ENCODE data around the gene ENPP3. TPM values are rescaled to one million over a fixed set of nuclear protein-coding genes. Genes with fewer than 3 reads are reported as not detected.

ENPP3 gene
- total and polyA plus RNA-seq, 10 of the 15 experiments (the other 5 are each of a cell fraction or from before 2014, with no cell fraction given): 0.01 TPM; not detected in 9

DNA sequence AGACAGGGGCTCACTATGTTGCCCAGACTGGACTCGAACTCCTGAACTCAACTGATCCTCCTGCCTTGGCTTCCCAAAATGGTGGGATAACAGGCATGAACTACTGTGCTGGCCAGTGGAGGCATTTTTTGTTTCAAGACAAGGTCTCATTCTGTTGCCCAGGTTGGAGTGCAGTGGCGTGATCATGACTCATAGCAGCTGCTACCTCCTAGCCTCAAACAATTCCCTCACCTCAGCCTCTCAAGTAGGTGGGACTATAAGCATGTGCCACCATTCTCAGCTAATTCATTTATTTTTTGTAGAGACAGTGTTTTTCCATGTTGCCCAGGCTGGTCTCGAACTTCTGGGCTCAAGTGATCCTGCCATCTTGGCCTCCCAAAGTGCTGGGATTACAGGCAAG, 17.2 kb downstream of the ENPP3 start:
- no peak for DNase-seq (ENCODE audit: low read depth, low spot score)

More for the DNA sequence above, 17.2 kb downstream of the ENPP3 start:
- Histone ChIP-seq H3K36me3 (ENCODE audit: control insufficient read depth in 2 of 2, insufficient read depth in 2 of 2, low read length in 1 of 2) (no peaks in the 10 kb centered on the region), H3K27ac (ENCODE audit: control insufficient read depth, insufficient read depth) (no peak overlapping the region), H3K4me2 (ENCODE audit: control insufficient read depth, insufficient read depth) (no peak overlapping the region), H2AFZ (ENCODE audit: control insufficient read depth, low read depth, low read length) (no peak overlapping the region), H3K9me3 (replicated peaks; ENCODE audit: control insufficient read depth, insufficient read depth, low read length) (no peaks in the 10 kb centered on the region), H3K27me3 (replicated peaks in 1 of 2; ENCODE audit: control insufficient read depth in 2 of 2, insufficient read depth in 2 of 2, low read length in 1 of 2) (no peaks in the 10 kb centered on the region; a peak in 1 of 4 replicates), H3K79me2 (ENCODE audit: control insufficient read depth, insufficient read depth, low read length) (no peaks in the 10 kb centered on the region), H3K9ac (ENCODE audit: control insufficient read depth, insufficient read depth, low read length) (no peak overlapping the region), H3K4me3 (no peak overlapping the region), H4K20me1 (ENCODE audit: control insufficient read depth, insufficient read depth) (no peaks in the 10 kb centered on the region), H3K4me1 (ENCODE audit: control insufficient read depth, insufficient read depth, low read length) (no peaks in the 10 kb centered on the region)
- WGBS (ENCODE audit: insufficient coverage, insufficient replicate concordance, low lambda C conversion rate, missing lambda C conversion rate): 3% methylated on average over 3 of the region's 3 CpGs
- SMC1A ChIA-PET (ENCODE audit: uncharacterized antibody, unreplicated experiment): interaction anchor here (1.1 kb wide), 1 partner anchor 11 kb away, joined by 4 read pairs; no protein-coding TSS in a partner anchor
- FAIRE-seq: no peak
- ATAC-seq: no peak
- intact Hi-C loops (cut with micrococcal nuclease; ENCODE audit: unreplicated experiment): no loop called here
- POLR2A ChIA-PET: no interaction called here
- RAD21 ChIA-PET (ENCODE audit: unreplicated experiment): no interaction called here
- no TSS peak for BruUV-seq (replicated peaks)
- in situ Hi-C loops (cut with MboI): no loop called here
- CTCF ChIA-PET: interaction anchor here (1.1 to 1.3 kb wide), 3 partner anchors 15 to 26 kb away, joined by 3 to 4 read pairs (median 3); partner anchors contain the start of gene MED23
- no peak for TF ChIP-seq RAD51 (IDR thresholded peaks at IDR 0.05)
- TF ChIP-seq, protein P1, sequence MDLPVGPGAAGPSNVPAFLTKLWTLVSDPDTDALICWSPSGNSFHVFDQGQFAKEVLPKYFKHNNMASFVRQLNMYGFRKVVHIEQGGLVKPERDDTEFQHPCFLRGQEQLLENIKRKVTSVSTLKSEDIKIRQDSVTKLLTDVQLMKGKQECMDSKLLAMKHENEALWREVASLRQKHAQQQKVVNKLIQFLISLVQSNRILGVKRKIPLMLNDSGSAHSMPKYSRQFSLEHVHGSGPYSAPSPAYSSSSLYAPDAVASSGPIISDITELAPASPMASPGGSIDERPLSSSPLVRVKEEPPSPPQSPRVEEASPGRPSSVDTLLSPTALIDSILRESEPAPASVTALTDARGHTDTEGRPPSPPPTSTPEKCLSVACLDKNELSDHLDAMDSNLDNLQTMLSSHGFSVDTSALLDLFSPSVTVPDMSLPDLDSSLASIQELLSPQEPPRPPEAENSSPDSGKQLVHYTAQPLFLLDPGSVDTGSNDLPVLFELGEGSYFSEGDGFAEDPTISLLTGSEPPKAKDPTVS (IDR thresholded peaks at IDR 0.05; ENCODE audit: low read depth, low read length): no peak
- TF ChIP-seq EED (IDR thresholded peaks at IDR 0.05; ENCODE audit: low read depth): no peak
- no peak for TF ChIP-seq RUNX3 (IDR thresholded peaks at IDR 0.05; ENCODE audit: low read length)
- TF ChIP-seq NBN (IDR thresholded peaks at IDR 0.05): no peak
- no peak for TF ChIP-seq KDM1A (IDR thresholded peaks at IDR 0.05; ENCODE audit: borderline replicate concordance)
- no peak for TF ChIP-seq E4F1 (IDR thresholded peaks at IDR 0.05; ENCODE audit: borderline replicate concordance, partially characterized antibody)
- no peak for TF ChIP-seq SMAD5 (IDR thresholded peaks at IDR 0.05; ENCODE audit: low read depth)
- TF ChIP-seq RFX5 (IDR thresholded peaks at IDR 0.05; ENCODE audit: low read depth, low read length): no peak
- no peak for TF ChIP-seq CBFB (IDR thresholded peaks at IDR 0.05; ENCODE audit: low read depth)
- TF ChIP-seq HDAC6 (IDR thresholded peaks at IDR 0.05; ENCODE audit: unreplicated experiment): no peak
- TF ChIP-seq LARP7 (IDR thresholded peaks at IDR 0.05): no peak
- TF ChIP-seq SIX5 (IDR thresholded peaks at IDR 0.05; ENCODE audit: low read depth, low read length, severe bottlenecking): no peak
- TF ChIP-seq SP1 (IDR thresholded peaks at IDR 0.05; ENCODE audit: low read depth, low read length): no peak
- TF ChIP-seq ATF7 (IDR thresholded peaks at IDR 0.05; ENCODE audit: low read depth): no peak
- TF ChIP-seq, protein P2, sequence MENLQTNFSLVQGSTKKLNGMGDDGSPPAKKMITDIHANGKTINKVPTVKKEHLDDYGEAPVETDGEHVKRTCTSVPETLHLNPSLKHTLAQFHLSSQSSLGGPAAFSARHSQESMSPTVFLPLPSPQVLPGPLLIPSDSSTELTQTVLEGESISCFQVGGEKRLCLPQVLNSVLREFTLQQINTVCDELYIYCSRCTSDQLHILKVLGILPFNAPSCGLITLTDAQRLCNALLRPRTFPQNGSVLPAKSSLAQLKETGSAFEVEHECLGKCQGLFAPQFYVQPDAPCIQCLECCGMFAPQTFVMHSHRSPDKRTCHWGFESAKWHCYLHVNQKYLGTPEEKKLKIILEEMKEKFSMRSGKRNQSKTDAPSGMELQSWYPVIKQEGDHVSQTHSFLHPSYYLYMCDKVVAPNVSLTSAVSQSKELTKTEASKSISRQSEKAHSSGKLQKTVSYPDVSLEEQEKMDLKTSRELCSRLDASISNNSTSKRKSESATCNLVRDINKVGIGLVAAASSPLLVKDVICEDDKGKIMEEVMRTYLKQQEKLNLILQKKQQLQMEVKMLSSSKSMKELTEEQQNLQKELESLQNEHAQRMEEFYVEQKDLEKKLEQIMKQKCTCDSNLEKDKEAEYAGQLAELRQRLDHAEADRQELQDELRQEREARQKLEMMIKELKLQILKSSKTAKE (IDR thresholded peaks at IDR 0.05; ENCODE audit: low read depth, poor library complexity, severe bottlenecking): no peak
- no peak for TF ChIP-seq ESRRA (IDR thresholded peaks at IDR 0.05; ENCODE audit: low read length)
- no peak for TF ChIP-seq KAT2A (conservative IDR thresholded peaks at IDR 0.05; ENCODE audit: control insufficient read depth, low read depth, low read length)
- no peak for TF ChIP-seq CHD2 (IDR thresholded peaks at IDR 0.05; ENCODE audit: borderline replicate concordance, low read depth, low read length)

Data from GM12878 (cell line).